ENCODE data around the gene PLA2G6.
"Not testable (repeated sequence)": the region's sequence is repeated elsewhere in the genome, so short reads cannot be mapped to it uniquely, and the experiment has no call there.

Gene PLA2G6

DNA sequence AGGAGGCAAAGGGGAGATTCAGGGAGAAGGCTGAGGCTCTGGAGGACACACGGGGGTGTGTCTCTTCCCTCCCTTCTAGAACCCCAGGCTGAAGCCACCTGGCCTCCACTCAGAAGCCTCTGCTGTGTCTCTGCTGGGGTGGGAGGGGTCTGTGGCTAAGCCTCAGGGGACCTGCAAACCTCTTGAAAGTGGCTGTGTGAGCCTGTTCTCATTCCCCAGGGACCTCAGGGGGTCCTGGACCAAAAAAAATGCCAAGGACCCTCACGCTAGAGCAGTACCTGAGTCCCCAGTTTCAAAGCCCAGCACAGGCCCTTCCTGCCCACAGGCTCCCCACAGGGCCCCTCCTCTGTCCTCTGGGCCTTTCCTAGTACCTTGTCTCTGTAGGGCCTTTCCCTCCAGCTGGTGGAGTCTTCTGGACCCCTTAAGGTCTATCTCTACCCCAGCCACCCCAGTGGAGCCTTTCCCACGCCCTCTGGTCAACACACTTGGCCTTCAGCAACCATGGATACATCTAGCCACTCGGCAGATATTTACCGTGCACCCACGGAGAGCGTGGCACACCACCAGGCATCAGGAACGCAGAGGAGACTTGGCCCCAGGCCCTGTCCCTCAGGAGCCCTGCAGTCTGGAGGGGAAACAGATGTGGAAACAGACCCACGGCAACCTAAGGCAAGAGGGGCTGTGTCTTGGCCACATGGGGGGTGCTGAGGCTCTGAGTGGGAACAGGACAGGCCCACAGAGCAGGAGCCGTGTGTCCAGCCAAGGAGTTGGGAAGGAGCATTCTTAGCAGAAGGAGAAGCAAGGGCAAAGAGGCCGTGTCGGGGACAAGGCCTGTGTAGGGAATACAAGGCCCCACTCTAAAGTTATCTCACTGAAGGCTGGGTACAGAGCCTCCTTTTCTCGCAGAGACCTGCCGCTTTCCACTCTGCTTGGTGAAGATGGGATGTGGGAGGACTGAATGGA, 18.5 kb downstream of the PLA2G6 start:
- FAIRE-seq, result no peak

DNA sequence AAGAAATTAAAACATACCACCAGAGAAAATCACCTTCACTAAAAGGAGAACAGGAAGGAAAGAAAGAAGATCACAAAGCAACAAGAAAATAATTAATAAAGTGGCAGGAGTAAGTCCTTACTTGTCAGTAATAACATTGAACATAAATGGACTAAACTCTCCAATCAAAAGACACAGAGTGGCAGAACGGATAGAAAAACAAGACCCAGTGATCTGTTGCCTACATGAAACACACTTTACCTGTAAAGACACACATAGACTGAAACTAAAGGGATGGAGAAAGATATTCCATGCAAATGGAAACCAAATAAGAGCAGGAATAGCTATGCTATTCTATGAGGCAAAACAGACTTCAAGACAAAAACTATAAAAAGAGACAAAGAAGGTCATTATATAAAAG, 25.9 kb downstream of the PLA2G6 start:
- no peak for FAIRE-seq

DNA sequence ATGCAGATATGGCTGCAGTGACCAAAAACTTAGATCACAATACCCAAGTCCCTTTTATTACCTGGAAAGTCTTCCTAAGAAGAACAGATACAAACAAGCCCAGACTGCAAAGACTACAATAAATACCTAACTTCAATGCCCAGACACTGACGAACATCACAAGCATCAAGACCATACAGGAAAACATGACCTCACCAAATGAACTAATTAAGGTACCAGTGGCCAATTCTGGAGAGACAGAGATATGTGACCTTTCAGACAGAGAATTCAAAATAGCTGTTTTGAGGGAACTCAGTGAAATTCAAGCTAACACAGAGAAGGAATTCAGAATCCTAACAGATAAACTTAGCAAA, 27.1 kb downstream of the PLA2G6 start:
- not testable (repeated sequence) for FAIRE-seq

DNA sequence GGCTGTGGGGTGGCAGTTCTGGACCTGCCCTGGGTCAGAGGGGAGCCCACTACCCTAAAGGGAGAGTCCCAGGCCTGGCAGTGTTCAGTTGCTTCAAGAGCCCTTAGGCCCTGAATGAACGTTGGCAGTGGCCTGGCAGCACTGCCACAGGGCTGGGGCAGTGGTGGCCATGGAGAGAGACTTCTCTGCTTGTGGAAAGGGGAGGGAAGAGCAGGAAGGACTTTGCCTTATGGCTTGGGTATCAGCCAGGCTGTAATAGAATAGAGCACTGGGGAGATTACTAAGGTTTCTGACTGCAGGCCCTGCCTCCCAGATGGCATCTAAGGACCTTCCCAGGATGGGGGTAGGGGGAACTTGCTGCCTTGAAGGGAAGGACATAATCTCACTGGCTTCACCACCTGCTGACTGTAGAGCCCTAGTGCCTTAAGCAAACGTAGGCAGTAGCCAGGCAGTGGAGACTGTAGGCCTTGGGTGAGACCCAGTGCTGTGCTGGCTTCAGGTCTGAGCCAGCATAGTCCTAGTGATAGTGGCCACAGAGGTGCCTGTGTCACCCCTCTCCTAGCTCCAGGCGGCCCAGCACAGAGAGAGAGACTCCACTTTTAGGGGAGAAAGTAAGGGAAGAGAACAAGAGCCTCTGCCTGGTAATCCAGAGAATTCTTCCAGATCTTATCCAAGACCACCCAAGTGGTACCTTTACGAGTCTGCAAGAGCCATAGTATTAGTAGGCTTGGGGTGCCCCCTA, 27.6 kb downstream of the PLA2G6 start:
- no peak for FAIRE-seq

DNA sequence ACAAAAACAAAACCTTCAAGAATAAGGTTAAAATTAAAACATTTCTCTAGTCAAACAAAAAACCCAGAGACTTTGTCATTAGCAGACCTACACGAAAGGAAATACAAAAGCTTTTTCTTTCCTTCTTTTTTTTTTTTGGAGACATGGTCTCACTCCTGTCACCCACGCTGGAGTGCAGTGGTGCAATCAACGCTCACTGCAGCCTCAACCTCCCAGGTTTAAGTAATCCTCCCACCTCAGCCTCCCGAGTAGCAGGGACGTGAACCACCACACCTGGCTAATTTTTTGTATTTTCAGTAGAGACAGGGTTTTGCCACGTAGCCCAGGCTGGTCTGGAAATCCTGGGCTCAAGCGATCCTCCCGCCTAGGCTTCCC, 30.5 kb downstream of the PLA2G6 start:
- no peak for FAIRE-seq

DNA sequence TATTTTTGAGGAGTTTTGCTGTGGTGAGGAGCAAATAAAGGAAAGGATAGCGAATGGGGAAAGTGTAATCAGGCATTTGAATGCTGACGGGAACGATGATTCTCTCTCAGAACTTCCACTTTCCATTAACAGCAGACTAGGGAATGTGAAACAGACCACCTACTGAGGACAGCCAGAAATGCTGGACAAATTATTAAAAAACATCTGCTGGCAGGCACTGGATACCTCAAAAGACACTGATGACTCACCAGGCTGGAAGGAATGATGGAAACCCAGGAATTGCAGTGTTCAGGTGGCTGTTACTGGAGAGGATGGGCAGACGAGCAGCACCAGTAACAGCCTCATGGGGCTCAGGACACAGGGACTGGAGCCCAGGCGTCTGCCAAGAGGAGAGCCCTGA, 33.4 kb downstream of the PLA2G6 start:
- no peak for FAIRE-seq

DNA sequence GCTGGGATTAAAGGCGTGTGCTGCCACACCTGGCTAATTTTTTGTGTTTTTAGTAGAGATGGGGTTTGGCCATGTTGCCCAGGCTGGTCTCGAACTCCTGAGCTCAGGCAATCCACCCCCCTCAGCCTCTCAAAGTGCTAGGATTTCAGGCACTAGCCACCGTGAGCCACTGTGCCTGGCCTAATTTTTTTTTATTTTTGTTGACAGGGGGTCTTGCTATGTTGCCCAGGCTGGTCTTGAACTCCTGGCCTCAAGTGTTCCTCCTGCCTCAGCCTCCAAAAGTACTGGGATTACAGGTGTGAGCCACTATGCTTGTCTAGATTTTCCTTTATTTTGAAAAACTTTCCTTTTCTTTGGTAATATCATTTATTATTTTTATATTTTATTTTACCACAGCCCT, 35.5 kb downstream of the PLA2G6 start:
- FAIRE-seq, result not testable (repeated sequence)

DNA sequence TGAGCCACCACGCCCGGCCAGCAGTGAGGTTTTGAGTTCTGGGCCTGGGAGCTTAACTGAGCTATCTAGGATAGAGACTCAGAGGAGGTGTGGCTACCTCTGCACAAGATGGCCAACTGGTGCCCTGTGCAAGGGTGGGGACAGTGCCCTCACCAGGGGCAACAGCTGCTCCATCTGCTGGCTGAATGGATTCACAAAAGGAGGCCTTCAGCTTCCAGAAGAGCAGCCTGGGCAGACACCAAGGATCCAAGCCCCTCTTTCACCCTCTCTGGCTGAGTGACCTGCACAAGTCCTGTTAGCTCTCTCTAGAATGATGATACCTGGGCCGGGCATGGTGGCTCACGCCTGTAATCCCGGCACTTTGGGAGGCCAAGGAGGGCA, 37.6 kb downstream of the PLA2G6 start:
- no peak for FAIRE-seq

DNA sequence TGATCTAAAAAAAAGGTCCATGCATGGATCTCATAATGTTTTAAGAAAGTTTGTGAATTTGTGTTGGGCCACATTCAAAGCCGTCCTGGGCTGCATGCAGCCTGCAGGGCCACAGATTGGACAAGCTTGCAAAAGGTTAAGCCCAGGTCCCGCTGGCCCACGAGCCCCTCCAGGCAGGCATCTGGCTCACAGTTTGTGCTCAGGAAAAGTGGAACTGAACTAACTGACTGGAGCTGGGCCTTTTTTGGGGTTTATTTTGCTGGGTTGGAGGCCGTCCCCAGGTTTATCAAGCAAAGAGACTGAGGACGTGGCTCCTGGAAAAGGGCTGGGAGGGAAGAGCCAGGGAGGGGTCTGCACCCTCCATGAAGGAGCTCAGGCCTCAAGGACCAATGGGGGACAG, 39.0 kb downstream of the PLA2G6 start:
- FAIRE-seq, result no peak

DNA sequence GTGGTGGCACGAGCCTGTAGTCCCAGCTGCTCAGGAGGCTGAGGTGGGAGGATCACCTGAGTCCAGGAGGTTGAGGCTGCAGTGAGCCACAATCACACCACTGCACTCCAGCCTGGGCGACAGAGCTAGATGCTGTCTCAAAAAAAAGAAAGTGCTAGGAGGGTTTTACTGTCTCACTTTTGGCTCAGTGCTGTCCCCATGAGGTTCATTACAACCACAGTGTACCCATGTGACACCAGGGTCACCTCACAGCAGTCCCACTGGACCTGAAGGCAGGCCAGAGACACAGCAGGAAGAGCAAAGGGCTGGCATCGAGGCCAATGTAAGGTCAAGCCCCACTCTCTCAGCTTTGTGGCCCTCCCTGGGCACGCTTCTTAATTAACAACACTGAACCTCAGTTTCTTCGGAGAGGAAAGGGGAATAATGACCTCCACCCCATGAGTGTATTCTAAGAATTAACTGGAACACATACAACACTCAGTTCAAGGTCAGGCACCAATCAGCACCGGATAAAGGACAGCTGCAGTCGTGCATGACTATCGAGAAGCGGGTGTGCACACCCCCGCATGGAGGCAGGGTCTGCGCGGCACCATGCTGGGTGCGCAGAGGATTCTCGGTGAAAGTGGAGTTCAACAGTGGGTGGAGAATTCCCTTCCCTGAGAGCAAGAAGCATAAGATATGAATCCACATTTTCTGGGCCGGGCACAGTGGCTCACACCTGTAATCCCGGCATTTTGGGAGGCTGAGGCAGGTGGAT, 40.2 kb downstream of the PLA2G6 start:
- no peak for FAIRE-seq

DNA sequence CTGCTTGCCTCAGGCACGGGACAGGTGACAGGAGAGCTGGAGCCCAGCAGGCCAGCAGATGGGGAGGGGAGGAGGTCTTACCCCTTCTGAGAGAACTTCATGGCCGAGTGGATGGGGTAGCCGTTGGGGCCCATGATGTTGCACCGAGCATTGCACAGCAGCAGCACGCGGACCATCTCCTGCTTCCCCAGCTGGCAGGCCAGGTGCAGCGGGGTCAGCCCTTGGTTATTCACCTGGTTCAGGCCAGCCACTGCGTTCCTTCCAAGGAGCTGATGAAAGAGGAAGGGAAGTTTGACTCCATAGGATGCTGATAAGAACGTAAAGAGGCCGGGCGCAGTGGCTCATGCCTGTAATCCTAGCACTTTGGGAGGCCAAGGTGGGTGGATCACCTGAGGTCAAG, 41.7 kb downstream of the PLA2G6 start:
- no peak for FAIRE-seq

DNA sequence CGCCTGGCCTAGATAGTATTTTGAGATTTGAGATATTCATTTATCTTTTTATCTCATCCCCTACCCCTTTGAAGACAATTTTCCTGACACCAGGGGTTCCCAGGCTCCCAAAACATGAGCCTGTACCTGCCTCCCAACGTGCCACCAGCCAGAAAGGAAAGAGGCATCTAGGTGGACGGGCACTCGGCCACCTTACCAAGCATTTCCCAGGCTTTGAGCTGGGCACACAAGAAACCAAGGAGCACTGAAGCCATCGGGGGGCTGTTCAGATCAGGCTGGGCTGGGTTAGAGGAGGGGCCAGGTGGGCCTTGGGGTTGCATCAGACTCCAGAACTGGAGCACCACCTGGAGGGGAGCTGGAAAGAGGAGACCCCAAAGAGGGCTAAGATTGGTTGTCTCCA, 42.7 kb downstream of the PLA2G6 start:
- no peak for FAIRE-seq

DNA sequence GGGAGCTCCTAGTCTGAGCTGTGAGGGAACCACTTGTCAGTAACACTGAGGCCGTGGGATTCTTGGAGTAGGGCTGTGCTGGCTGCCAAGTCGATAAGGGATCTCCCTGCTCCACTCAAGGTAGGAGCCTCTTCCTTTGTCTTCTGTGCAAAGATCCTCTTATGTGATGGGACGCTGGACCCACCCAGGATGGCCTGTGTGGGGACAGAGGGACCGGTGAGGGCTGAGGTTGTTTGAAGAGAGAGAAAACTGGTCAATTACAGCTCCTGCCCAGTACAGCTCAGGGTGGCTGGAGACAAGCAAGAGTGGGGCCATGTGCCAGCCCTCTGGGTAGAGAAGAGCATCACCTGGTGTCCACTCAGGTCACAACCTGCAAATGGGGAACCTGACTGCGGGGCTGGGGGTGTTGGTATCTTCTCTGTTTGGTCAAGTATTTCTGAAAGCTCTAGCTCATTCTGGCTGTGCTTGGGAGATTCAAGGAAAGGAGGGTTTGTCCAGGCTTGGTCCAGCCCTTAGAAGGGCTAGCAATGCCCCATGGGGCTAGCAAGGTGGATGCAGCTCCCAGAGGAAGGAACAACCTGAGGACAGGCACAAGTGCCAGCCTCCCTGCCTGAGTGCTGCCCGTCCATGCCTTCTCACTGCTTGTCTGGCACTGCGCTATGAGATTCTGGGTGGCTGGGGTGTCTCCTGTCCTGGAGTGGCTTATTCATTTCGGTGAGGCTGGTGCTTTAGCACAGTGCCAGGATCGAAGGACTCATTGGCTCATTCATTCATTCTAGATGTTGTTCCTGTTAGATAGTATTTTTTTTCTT, 43.5 kb downstream of the PLA2G6 start:
- FAIRE-seq, result no peak

DNA sequence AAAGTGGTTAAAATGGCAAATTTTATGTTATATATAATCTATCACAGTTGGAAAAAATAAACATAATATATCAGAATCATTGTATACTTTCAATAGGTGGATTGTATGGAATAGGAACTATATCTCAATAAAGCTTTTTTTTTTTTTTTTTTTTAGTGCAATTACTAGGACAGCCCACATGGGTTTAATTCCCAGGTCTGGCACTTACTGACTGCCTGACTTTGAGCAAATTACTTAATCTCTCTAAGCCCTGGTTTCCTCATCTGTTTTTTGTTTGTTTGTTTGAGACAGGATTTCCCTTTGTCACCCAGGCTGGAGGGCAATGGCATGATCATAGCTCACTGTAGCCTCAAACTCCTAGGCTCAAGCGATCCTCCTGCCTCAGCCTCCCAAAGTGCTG, 45.0 kb downstream of the PLA2G6 start:
- no peak for FAIRE-seq

DNA sequence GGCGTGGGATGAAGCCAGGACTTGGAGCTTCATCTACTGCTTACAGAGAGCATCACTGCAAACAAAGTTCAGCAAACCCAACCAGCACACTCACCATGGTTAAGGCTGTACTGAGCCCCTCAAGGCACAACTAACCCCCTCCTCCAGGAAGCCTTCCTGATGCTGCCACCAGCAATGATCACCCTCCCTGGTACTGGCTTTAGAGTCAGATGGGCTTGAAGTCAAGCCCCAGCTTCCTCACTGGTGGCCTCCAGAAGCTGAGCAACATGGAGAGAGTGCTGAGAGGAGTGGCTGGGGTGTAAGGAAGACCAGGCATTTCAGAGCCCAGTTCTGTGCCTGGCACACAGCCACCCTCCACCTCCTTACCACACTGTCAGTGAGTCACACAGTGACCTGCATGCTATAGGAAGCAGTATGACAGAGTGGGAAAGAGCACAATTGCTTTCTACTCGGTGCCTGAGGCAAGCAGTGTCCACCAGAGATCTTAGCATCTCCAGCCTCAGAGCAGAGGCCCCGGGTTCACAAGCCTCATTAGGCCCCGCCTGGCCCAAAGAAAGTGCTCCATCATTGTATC, 46.4 kb downstream of the PLA2G6 start:
- FAIRE-seq, result no peak

DNA sequence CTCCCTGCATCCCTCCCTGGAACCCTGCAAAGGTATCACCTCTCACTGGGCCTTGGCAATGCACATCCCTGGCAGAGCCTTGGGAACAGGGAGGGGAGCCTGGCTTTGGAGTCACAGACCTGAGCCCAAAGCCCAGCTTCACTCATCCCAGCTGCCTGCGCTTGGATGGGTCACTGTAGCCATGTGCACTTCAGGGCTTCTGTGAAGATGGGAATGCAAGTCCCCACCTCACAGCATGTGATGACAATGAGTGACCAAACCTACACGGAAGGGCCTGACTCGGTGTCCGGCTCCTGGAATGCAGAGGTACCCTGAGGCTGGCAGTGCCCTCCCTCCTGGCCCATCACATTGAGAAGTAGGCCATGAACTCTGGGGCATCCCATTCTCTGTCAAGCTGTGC, 48.3 kb downstream of the PLA2G6 start:
- no peak for FAIRE-seq

DNA sequence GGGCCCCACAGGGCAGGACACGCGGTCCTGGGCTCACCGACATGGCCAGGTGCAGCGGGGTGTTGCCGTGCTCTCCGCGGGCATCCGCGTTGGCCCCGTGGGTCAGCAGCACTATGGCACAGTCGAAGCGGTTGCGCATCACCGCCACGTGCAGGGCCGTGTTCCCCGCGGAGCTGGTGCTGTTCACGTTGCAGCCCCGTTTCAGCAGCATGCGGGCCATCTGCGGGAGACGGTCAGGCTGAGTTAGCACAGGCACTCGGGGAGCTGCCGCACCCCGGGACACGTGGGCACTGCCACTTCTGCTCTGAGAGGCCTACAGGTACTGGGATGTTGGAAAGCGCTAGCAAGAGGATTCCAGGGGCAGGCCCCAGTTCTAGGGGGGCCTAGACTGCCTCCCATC, 48.8 kb downstream of the PLA2G6 start:
- FAIRE-seq, result no peak

DNA sequence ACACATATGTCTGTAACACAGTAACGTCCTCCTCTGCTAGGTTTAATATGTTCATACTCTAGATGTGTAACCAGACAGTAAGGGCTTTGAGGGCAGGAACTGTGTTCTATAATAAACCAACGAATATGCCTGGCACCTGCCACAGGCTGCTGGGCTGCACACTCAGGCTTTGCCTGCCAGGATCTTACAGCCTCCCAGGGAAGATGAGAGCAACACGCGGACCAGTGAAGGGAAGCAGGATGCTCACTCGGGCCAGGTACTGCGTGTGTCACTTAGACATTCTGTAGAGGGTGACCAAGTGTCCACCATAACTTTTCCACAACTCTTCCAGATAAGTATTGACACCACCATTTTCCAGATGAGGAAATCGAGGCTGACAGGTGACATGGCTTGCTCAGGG, 49.5 kb downstream of the PLA2G6 start:
- no peak for FAIRE-seq

DNA sequence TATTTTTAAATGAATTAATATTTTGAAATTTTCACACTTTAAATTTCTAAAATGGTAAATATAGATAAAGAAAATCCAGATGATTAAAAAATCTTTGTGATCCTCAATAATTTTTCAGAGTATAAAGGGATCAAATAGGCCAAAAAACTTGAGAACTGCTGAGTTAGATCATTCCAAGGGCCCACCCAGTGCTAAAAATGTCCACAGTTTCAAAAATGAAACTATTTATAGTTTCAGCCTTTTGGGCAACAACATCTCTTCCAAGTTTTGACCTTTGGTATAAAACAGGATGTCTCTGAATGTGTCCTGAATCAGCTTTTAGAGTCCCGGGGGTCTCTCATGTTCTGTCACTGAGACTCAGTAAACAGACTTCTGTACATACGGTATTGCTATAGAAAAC, 50.2 kb downstream of the PLA2G6 start:
- FAIRE-seq, result no peak

DNA sequence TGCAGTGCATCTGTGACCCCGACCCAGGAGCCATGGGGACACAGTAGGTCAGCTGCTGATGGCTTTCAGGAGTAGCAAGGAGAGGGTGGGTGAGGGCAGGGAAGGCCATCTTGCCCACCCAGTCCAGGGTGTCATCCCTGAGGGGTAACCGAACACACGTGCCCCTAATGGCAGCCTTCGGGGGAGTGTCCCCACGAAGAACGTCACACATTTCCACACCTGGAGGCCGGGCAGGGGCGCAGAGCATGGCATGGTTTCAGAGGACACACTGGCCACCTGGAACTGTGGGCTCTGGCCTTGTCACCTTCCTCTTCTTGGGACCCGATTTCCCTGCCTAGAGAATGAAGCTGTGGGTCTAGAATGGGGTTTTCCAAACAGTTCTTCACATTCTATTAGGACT, 51.8 kb downstream of the PLA2G6 start:
- FAIRE-seq, result no peak

DNA sequence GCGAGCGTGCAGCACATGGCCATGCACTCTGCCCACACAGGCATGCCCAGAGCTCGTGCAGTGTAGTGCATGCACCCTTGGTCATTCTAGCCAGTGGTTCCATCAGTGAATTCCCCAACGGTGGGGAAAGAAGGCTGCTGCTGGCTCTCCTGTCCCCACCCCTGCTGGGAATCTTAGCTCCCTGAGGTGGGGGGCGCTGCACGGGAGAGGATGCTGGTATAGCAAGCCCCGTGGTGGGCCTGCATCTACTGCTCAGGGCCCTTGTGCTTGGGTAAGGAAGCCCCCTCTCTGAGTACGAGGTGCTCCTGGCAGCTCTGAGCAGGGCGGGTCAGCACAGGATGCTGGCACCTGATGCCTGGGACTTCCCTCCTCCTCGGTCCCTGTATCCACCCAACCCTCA, 52.6 kb downstream of the PLA2G6 start:
- no peak for FAIRE-seq

DNA sequence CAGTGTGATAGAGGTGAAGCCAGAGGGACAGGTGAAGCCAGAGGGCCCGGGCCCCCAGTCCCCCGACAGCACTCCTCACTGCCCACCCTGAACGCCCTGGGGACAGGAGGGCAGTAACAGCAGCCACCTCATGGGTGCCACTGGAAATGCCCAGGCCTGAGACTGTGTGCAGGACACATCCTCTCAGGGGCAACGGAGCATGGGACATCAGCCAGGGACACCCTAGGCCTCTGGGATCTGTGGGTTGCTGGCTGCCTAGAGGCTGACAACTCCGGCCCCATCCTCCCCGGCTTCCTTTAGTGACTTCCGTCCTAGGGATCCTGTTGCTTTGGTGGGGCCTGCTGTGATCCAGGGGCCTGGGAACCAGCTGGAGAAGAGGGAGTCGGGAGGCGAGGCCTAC, 53.8 kb downstream of the PLA2G6 start:
- FAIRE-seq, result no peak
